KMS-11 (cell line): Measurements from ENCODE around the gene ICAM5.

ENCODE experiments used
- H2AFZ ChIP-seq: fragments of 200-600 bp; sonication (generic); 2 replicates; pipeline ENCODE4 v1.6.1; 2016; ENCODE audit warnings: antibody characterized with exemption, mixed run types, low read depth
- H3K27ac ChIP-seq: fragments of 200-600 bp; sonication (generic); 2 replicates; pipeline ENCODE4 v1.6.1; 2016; ENCODE audit warnings: mild to moderate bottlenecking, mixed run types
- H3K27me3 ChIP-seq: fragments of 200-600 bp; sonication (generic); 2 replicates; pipeline ENCODE4 v1.6.1; 2017; ENCODE audit warnings: mild to moderate bottlenecking, low read depth, mixed run types, moderate library complexity; ENCODE audit not compliant: insufficient read depth
- H3K36me3 ChIP-seq: fragments of 200-600 bp; sonication (generic); 2 replicates; pipeline ENCODE4 v1.6.1; 2017; ENCODE audit warnings: mild to moderate bottlenecking, mixed run types; ENCODE audit not compliant: insufficient read depth
- H3K4me1 ChIP-seq: fragments of 200-600 bp; sonication (generic); 2 replicates; pipeline ENCODE4 v1.6.1; 2016; ENCODE audit warnings: mild to moderate bottlenecking, low read depth, mixed run types; ENCODE audit not compliant: poor library complexity, severe bottlenecking
- H3K4me2 ChIP-seq: fragments of 200-600 bp; sonication (generic); 2 replicates; pipeline ENCODE4 v1.7.0; 2016; ENCODE audit warnings: mild to moderate bottlenecking, mixed run types
- H3K4me3 ChIP-seq: fragments of 200-600 bp; sonication (generic); IDR thresholded peaks from 2 replicates; pipeline ENCODE4 v1.6.1; 2017; ENCODE audit warnings: low read depth, low read length, mixed read lengths; ENCODE audit not compliant: insufficient read depth
- H3K79me2 ChIP-seq: fragments of 200-600 bp; sonication (generic); 2 replicates; pipeline ENCODE4 v1.6.1; 2016; ENCODE audit warnings: low read depth, mixed run types; ENCODE audit not compliant: insufficient read depth
- H3K9ac ChIP-seq: fragments of 200-600 bp; sonication (generic); 2 replicates; pipeline ENCODE4 v1.6.1; 2016; ENCODE audit warnings: mild to moderate bottlenecking, mixed run types
- H4K20me1 ChIP-seq: fragments of 200-600 bp; sonication (generic); 2 replicates; pipeline ENCODE4 v1.6.1; 2016; ENCODE audit warnings: mild to moderate bottlenecking, mixed run types; ENCODE audit not compliant: insufficient read depth
- TF ChIP-seq, protein P1 (sequence below): fragments of 200-600 bp; sonication (generic); conservative IDR thresholded peaks from 2 replicates; pipeline ENCODE4 v1.6.1; 2017; ENCODE audit warnings: low read depth, mild to moderate bottlenecking, antibody characterized with exemption, low read length, moderate library complexity, mixed read lengths

ICAM5 gene

DNA sequence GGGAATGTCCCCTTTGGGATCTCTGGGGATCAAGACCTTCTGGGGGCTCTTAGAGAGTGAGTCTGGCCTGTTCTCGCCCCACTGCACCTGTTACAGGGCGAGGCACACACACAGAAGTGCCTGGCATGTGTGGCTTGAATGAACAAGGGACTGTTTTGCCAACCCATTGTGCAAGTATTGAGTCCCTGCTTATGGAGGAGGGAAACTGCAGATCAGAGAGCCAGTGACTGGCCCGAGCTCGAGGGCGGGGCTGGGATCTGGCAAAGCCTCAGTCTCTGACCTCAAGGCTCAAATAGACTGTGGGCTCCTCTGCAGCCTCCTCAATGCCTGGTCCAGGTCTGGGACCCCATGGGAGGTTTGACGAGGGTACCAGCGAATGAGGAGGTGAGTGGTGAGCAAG, 38.0 kb downstream of the ICAM5 start:
- H3K36me3 ChIP-seq, result peaks cover 9% of the 10 kb centered on the region; the same call in 1 of the 2 replicates

DNA sequence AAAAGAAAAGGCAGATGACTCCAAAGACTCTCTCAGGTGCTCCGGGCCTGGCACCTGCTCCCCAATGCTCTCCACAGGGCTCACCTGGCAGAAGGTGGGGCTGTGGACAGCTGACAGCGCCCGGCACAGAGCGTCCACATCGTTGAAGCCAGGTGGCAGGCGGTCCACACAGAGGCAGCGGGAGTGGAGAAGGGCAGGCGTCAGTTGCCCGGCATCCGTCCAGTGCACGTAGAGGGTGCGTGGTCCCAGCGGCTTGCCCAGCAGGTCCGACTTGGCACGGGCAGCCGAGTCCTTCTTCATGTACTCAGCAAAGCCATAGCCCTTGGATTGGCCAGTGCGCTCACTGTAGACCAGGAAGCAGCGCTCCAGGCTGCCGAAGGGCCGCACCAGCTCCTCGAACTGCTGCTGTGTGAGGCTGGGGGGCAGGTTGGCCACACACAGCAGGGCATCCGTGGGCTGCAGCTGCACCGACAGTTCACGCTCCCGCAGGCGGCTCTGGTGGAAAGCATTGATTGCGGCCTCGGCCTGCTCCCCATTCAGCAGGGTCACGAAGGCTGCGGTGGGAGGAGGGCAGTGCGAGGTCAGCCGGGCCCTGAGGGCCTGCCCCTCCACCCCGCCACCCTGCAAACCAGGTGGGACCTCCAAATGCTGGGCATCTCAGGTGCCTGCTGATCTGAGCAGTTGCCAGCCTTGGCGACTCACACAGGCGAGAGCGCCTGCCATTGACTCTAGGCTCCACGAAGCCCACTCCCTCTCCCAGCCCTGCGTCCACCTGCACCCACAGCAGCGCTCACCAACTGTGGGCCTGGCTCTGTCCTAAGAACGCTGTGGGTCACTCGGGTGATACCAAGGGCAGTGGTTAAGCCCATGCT, 39.0 kb downstream of the ICAM5 start:
- Histone ChIP-seq H3K4me2 (no peak overlapping the region), H3K27ac (no peak overlapping the region), H3K36me3 (peaks cover 9% of the 10 kb centered on the region; the same call in 1 of the 2 replicates), H3K27me3 (no peaks in the 10 kb centered on the region), H2AFZ (no peak overlapping the region), H4K20me1 (no peaks in the 10 kb centered on the region), H3K9ac (no peak overlapping the region), H3K4me1 (peaks cover 12% of the 10 kb centered on the region), H3K79me2 (peaks cover 26% of the 10 kb centered on the region), H3K4me3 (no peak overlapping the region)
- TF ChIP-seq, protein P1, sequence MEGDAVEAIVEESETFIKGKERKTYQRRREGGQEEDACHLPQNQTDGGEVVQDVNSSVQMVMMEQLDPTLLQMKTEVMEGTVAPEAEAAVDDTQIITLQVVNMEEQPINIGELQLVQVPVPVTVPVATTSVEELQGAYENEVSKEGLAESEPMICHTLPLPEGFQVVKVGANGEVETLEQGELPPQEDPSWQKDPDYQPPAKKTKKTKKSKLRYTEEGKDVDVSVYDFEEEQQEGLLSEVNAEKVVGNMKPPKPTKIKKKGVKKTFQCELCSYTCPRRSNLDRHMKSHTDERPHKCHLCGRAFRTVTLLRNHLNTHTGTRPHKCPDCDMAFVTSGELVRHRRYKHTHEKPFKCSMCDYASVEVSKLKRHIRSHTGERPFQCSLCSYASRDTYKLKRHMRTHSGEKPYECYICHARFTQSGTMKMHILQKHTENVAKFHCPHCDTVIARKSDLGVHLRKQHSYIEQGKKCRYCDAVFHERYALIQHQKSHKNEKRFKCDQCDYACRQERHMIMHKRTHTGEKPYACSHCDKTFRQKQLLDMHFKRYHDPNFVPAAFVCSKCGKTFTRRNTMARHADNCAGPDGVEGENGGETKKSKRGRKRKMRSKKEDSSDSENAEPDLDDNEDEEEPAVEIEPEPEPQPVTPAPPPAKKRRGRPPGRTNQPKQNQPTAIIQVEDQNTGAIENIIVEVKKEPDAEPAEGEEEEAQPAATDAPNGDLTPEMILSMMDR, result no peak

More for the DNA sequence above, 38.0 kb downstream of the ICAM5 start:
- Histone ChIP-seq H4K20me1 (no peaks in the 10 kb centered on the region), H3K9ac (no peak overlapping the region), H3K27ac (no peak overlapping the region), H3K79me2 (peaks cover 25% of the 10 kb centered on the region), H3K4me3 (no peak overlapping the region), H3K4me2 (no peak overlapping the region), H3K27me3 (no peaks in the 10 kb centered on the region), H3K4me1 (peaks cover 12% of the 10 kb centered on the region), H2AFZ (no peak overlapping the region)
- TF ChIP-seq, protein P1, result no peak

DNA sequence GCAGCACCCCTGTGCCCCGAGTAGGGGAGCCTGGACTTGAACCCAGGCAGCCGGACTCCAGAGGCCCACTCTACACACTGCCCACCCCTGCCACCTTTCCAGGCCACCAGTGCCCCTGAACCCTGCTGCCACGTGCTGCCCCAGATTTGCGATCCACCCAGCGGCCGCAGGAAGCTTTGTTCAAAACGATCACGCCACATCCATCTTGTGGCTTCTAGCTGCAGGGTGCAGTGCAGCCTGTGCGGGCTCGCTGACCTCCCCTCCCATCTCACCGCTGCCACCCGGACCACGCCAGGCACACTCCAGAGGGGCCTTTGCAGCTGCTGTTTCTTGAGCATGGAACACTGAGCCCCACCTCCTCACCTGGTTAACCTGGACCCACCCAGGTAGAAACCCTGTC, 39.8 kb downstream of the ICAM5 start:
- peaks cover 9% of the 10 kb centered on the region; the same call in 1 of the 2 replicates for H3K36me3 ChIP-seq
- H3K27ac ChIP-seq, result no peak overlapping the region
- H2AFZ ChIP-seq, result no peak overlapping the region
- no peak overlapping the region for H3K4me2 ChIP-seq
- no peaks in the 10 kb centered on the region for H4K20me1 ChIP-seq
- H3K79me2 ChIP-seq, result peaks cover 26% of the 10 kb centered on the region
- H3K4me1 ChIP-seq, result peaks cover 16% of the 10 kb centered on the region
- H3K9ac ChIP-seq, result no peak overlapping the region
- TF ChIP-seq, protein P1, result no peak
- no peak overlapping the region for H3K4me3 ChIP-seq
- H3K27me3 ChIP-seq, result no peaks in the 10 kb centered on the region

- Histone ChIP-seq H3K9ac (peak overlapping the region; percentile 85; the same call in 1 of the 2 replicates), H2AFZ (no peak overlapping the region), H3K27ac (peak overlapping the region; percentile 82; the same call in 1 of the 2 replicates), H4K20me1 (no peaks in the 10 kb centered on the region), H3K27me3 (no peaks in the 10 kb centered on the region), H3K79me2 (peaks cover 26% of the 10 kb centered on the region), H3K36me3 (no peaks in the 10 kb centered on the region; the same call in 1 of the 2 replicates), H3K4me1 (peaks cover 16% of the 10 kb centered on the region), H3K4me3 (no peak overlapping the region), H3K4me2 (peak overlapping the region; percentile 82)
- TF ChIP-seq, protein P1, result no peak
Observed at GRCh38 chr19:10332158-10332964, 42.6 kb downstream of the ICAM5 start.
